NCI-H1930 (cell line): ENCODE measurements around the gene CMTM7.

Source experiments
- DNase-seq, 2 experiments: peaks; one replicate each; lab custom pipeline; 2025; lab: John Stamatoyannopoulos, UW

Gene CMTM7

DNA sequence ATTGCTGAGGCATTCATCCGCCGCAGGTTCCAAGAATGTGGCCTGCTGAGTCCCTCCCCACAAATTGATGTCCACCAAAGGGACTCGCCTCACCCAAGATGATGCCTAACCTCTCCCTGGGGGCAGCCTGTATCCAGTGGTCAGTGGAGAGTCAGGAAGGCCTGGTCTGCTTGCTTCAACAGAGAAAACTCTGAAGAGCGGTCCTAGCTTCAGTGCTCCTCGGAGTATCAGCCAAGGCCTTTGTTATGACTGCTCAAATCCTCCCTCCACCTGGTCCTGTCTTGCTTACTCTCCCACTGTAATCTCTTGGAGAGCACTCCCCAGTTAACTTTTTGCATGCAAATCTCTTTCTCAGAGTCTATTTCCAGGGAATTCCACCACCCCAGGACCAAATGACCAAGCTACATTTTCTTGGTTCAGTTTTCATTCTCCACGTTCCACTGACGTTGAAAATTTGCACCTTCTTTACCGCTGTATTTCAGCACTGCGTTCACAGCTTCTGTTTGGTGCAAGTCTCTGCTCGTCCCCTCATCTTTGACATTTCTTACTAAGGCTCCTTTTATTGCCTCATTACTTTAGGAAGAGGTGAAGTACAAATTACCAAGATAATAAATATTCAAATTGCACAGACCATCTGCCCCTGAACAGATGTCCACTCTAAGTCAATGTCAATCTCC lies 22.3 kb downstream of the CMTM7 start:
- no peak for DNase-seq

DNA sequence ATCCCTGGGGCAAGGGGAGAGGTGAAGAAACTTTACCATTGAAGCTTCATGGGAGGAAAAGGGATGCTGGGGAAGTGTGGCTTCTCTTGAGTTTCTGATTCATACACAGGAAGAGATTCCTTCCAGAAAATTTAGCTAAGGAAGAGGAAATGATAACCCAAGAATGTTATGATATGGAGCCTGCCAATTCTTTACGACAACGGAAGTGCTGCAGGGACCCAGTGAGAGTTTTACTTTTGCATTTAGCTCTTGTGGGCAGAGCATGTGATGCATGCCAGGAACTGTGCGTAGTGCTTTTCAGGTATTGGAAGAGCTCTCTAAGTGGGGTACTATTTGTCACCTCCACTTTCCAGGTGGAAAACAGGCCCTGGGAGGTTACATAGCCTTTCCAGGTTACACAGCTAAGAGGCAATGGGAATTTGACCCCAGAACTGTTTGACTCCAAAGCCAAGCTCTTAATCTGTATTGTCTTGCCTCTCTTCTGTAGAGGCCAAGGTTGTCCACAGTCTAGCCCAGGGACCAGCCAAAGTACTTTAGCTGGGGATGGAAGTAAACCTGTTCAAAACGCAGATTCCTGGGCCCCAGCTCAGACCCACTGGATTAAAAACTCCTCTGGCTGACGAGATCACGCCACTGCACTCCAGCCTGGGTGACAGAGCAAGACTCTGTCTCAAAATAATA lies 23.0 kb downstream of the CMTM7 start:
- DNase-seq = no peak

DNA sequence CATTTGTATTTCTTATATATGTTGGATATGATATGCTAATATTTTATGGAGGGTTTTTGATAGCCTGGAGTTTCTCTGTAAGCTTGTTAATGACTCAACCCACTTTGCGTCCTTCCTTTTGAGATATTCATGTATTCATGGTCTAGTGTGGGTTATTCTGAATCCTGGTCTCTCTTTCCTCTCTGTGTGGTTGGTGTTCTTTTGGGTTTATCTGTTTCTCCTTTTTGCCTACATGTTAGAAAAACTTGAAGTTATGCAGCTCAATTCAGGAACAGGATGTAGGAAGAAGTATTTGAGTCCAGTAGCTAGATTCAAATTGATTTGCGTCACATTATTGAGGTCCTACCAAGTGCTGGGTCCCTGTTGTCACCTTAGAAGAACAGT lies 28.1 kb downstream of the CMTM7 start:
- no peak for DNase-seq

DNA sequence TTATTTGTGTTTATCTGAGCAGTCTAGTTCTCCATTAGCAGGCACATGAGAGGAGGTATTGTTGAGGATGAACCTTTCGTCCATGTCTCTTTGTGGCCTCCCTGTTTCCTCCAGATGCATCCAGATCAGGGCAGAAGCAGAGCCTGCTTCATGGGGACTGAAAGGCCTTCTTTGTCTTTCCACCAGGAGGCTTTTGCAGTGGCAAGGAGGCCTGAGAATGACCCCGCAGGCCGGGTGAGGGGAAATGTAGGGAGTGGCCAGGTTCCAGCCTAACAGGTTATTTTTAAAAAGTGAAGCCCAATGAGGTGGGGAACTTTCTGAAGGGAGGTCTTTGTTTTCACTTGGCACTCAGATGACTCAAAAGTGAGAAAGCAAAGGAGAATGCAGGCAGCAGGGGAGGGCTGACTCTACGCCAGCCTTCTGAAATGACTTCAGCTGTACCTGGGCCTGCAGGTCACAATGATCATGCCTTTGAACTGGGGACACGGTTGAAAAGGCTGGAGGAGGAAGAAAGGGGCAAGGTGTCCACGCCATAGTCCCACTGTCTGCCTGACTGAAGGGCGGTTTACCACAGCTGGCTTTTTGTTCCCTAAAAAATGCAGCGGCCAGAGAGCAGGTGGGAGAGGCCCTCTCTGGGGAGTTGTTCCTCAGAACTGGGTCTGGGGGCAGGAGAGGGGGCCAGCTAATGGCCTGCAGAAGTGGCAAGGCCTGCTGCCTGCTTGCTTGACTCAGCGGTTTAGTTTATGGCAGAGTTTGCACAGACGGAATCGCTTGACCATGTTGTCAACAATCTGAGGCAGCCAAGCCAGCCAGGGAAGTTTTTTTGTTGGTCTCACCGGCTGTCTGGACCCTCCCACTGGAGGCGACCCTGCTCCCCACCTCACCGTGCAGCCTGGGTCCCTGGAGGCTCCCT lies 28.7 kb downstream of the CMTM7 start:
- DNase-seq = no peak

DNA sequence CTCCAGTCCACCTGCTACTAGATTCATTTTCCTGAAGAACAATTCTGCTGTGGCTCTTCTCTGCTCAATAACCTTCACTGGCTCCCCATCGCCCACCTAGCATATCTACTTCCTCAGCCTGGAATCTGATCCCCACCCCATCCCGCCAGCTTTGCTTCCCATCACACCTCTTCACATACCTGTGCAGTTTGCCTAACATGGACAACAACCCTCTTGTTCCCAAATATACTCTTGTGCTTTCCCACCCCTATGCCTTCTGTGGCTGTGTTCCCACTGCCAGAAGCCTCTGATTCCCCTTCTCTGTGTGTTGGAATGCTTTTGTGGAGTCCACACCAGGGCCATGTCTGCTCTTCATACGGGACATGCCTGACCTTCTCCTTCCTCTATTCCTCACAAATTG lies 29.5 kb downstream of the CMTM7 start:
- DNase-seq = no peak

DNA sequence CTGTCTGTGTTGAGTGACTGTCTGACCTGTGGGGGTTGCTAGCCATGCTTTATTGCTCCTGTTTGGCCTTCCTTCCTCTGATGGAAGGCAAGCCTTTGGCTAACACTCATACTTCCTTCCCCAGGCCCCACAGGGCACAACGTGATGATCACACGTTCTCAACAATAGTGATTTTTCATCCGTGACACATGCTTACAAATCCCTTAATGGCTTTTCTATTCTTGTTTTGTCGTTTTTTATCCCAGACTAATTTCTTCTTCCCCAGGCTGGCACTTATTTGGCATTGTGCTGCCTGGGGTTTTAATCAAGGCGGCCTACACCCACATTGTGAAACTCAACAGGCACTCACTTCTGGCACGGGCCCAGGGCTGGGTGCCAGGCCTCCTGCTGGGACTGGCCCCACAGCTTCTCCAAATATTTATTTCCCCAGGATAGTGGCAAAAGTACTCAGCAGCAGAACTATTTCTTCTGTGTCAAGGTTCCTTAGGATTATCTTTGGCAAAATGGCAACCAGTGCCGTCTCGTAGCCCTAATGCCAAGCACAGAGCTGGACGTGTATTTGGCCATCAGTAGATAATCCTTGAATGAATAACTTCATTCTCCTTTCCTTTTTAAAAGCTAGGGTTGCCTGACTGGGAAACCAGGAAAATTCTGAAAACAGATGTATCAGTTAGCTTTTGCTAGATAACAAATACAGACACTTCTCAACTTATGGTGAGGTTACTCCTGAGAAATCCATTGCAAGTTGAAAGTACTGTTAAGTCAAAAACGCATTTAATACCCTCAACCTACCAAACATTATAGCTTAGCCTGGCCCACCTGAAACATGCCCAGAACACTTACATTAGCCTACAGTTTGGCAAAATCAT lies 30.6 kb downstream of the CMTM7 start:
- no peak for DNase-seq

DNA sequence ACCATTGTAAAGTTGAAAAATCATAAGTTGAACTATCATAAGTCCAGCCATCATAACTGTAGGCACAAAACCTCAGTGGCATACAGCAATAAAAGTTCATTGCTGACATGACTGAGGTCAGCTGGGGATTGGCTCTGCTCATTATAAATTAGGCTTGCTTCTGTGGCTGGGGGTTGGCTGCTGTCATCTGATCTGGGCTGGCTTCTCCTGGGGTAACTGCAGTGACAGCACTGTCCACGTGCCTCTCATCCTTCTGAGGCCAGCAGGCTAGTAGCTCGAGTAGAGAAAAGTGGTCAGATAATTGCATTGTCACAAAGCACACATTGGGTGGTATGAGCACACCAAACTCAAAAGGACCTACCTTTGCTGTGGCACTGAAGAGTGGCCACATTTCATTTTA lies 31.3 kb downstream of the CMTM7 start:
- DNase-seq = no peak

DNA sequence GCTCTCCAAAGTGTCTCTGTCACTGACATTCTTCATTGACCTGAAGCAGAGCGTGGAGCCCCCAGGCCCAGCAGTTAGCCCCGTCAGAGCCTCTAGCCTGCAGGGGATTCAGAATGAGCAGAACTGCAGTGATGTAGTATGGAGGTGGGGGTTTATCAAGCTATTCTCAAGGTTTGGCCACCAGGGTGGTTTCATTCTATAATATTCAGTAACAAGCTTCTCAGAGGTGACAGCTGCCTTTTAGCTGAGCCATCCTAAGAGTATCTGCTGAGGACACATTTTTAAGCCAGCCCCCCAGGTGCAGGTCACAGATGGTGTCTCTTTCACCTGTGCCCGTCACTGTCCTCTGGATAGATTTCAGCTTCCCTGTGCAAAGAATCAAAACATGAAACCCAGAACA lies 31.9 kb downstream of the CMTM7 start:
- no peak for DNase-seq

DNA sequence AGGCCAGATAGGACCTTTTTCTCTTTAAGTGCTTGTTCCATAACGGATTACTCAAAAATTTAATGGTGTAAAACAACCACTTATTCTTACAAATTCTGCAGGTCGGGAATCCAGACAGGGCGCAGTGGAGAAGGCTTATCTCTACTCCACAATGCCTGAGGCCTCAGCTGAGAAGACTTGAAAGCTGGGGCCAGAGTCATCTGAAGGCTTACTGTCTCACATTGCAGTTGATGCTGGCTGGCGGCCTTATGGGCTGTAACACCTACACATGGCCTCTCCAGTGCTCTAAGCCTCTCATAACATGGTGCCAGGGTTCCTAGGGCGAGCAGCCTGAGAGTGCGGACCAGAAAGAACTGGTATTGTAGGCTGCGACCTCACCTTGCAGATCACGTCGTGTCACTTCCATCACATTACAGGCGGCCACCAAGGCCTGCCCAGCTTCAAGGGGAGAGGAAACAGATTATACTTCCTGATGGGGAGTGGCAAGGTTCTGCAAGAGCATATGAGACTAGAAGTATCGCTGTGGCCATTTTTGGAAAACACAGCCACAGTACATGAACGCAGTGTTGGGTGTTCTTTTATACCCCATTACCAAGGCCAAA lies 32.4 kb downstream of the CMTM7 start:
- no peak for DNase-seq

DNA sequence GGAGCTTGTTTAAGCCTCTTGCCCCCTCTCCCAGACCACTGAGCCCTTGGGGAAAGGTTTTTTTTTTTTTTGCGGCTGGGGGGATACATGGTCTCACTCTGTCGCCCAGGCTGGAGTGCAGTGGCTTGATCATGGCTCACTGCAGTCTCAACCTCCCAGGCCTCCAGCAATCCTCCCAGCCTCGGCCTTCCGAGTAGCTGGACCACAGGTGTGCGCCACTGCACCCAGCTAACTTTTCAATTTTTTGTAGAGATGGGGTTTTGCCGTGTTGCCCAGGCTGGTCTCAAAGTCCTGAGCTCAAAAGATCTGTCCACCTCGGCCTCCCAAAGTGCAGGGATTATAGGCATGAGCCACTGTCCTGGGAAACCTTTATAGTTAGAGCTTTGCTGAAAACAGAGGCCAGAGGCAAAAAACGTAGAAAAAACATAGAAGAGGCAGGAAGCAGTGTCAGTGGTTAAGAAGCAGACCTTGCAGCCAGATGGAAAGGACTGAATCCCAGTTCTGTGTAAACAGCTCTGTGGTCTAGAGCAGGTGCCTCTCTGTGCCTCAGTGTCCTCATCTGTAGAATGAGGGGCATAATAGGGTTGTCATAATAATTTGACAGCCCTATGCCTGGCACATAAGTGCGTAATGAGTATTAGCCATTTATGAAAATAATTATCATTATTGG lies 33.1 kb downstream of the CMTM7 start:
- DNase-seq = no peak

DNA sequence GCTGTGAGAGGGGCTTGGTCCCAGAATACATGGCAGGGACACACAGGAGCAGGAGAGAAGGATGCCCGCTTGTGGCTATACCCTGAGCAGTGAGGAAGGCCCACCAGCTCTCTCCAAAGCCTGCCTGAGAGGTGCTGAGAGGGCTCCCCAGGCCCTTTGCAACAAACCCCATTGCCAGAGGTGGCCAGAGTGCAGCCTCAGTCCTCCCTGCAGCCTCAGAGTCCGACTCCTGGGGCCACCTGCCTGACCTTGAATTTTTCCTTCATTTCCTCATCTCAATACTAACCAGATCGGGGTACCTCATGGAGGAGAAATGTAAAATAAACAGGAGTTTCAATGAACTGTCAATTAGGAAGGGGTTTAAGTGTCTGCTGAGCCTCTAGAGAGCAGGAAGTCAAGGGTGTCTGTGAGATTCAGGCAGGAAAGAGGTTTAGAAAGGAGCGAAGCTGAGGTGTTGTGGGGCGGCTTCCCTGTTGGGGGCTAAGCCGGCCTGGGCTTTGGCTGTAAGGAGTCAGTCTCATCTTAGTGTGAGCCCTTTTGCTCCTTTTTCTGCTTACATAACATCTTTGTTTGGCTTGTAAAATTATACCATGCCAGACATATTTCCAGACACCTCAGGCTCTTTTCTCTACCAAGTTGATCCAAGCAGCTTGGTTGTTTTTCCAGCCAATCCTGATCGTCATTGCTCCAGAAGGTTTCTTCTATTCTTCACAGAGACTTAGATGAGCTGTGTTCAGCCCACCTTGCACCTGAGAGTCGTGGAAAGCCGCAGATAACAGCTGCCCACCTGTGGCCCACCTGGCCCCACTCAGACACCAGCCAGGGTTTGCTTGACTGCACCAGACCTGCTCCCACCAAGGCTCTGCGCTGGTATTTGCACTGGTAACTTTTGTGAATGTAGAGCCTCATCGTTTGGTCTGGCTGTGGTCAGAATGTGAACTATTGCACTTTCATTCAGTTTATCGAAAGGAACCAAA lies 36.7 kb downstream of the CMTM7 start:
- DNase-seq = no peak

DNA sequence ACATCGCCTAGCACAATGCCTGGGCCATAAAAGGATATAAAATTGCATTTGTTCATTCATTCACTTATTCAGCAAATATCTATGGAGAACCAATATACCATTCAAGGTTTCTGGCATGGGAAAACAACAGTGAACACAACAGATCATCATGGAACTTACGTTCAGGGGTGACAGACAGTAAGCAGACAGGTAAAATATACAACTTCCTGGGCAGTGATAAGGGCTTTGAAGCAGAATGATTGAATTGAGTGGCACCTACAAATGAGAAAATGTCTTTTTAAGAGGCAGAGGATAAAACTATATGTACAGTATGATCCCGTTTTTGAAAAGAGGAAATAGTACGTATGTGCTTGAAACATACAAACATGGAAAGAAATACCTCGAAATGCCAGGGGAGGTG lies 39.2 kb downstream of the CMTM7 start:
- no peak for DNase-seq

DNA sequence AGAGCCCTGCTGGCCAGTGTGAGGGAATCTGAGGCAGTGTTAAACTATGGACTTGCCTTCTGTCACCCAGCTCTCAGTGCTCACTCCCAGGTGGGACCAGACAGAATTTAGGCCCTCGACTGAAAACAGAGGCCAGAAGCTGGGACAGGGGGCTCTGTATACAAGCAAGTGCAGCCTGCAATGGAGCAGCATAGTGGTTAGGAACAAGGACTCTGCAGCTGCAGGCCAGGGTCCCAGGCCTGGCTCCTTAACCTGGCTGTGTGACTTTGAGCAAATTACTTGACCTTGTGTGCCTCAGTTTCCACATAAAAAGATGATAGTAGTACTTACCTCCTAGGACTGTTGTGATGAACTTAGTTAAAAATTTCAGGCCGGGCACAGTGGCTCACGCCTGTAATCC lies 39.8 kb downstream of the CMTM7 start:
- DNase-seq = no peak

DNA sequence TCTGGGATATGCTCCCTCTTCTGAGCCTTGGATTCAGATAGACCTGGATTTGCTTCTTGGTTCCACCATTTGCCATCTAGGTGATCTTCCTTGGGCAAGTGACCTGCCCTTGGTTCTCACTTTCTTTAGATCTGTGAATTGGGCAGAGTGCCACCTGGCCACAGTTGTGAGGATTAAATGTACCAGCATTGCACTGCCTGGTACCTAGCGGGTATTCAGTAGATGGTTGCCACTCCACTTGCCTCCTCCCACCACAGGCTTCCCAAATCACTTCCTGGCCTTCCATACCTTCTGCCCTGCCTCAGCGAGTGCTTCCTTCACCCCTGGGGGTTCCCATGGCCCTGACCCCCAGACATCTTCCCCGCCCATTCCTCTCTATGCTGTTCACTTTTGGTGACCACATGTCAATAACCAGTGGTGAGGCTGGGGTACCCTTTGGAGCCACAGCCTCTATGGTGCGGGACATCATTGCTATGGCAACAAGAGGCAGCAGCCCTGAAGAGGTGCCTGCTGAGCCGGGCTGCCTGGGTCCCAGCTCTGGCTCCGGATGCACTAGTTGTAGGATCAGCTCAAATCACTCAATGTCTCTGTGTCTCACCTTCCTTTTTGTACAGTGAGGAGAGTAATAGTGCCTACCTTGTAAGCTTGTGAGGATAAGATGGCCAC lies 40.5 kb downstream of the CMTM7 start:
- no peak for DNase-seq

DNA sequence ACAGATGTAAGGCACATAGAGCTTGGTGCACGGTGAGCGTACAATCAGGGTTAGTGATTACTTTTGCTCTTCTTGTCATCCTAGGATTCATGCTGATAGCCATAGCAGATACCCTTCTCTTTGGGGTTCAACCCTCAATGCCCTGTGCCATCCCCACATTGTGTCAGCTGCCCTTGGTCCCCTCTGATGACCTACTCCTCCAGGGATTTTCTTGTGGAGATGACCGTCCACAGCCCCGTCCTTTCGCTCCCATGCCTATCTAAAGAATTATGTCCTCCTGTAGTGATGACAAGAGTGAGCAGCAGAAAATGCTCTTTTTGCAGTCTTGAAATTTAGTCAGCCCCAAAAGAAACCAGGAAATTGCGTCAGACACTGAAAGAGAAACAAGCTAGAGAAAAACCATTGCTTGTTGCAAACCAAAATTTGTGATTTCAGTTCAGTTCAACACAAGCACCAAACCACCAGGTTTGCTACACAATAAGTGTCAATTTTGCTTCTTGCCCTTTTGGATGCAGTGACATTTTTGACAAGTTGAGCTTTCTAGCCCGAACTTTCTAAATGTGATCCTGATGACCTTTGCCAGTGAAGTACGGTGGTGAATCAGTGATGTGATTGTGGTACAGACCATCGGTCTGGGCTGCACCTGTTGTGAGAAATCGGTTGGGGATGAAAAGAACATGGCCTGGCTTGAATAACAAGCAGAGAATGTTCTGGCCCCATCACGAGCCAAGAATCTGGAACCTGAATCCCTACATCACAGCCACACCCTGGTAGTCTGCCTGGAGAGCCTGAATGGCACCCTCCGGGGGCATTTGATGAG lies 41.3 kb downstream of the CMTM7 start:
- no peak for DNase-seq

DNA sequence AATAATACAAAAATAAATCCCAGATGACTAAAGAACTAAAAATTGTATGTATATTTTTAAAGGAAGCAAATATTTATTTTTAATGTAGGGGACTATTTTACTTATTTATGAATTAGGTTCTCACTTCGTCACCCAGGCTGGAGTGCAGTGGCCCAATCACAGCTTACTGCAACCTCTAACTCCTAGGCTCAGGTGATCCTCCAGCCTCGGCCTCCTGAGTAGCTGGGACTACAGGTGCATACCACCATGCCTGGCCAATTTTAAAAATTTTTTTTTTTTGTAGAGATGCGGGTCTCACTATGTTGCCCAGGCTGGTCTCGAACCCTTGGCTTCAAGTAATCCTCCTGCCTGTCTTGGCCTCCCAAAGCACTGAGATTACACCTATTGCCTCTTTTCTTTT lies 42.6 kb downstream of the CMTM7 start:
- no peak for DNase-seq

DNA sequence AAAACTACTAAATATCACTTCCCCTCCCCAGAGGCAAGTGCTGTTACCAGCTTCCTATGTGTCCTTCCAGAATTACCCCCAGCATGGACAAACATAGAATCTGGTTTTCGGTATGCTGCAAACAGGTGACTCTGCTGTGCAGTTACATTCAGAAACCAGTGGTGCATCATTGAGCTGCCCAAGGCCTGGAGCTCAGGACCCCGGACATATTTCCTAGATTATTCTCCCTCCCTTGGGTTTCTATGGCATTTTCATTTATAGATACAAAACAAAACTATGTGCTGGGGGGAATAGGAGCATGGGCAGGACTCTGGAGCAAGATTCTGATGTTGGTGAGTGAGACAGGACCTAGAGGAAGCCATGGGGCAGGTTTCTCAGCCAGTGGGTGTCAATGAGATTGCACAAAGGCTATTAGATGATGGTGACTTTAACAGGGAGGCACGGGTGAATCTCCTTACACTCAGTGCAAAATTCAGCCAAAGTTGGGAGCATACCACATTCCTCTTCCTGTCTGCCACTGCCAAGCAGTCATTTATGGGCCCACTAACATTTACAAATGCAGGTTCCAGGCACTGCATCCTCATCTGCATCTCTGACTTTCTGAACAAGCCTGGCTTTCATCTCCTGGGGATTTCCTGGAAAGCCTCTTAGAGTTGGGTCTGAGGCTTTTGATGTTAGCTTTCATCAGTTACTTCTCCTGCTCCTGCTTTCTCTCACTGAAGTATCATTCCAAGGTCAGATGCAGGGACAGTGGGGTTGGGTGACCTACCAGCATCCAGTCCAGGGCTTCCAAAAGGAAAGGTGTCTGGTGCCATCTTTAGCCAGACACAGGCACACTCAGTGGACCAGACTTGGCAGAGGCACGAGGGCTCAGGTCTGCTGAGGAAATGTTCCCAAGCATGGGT lies 44.5 kb downstream of the CMTM7 start:
- no peak for DNase-seq
